ENCODE data around the gene C6.
"Not testable (repeated sequence)": the region's sequence is repeated elsewhere in the genome, so short reads cannot be mapped to it uniquely, and the experiment has no call there.

Gene C6

GRCh38 chr5:41212935-41213334, 397 bp downstream of the C6 start:
- H3K9ac ChIP-seq (ENCODE audit: low read length) = no peak overlapping the region
- no peak overlapping the region for H3K27ac ChIP-seq (ENCODE audit: low read depth, low read length)
- no peak overlapping the region for H3K4ac ChIP-seq (ENCODE audit: low read depth, low read length)
- no peak overlapping the region for H3K14ac ChIP-seq (ENCODE audit: low read length)
- no peak for DNase-seq
- H2AK5ac ChIP-seq (ENCODE audit: low read length) = no peak overlapping the region
- no peaks in the 10 kb centered on the region for H3K79me2 ChIP-seq (ENCODE audit: control insufficient read depth, insufficient read depth, low read length, poor library complexity)
- no peaks in the 10 kb centered on the region for H3K36me3 ChIP-seq (ENCODE audit: control insufficient read depth in 1 of 2, insufficient read depth in 2 of 2, low read length in 2 of 2)
- no peak overlapping the region for H2BK120ac ChIP-seq (ENCODE audit: insufficient read depth, low read length, poor library complexity)
- H3K4me1 ChIP-seq (ENCODE audit: control insufficient read depth in 1 of 2, insufficient read depth in 2 of 2, low read length in 2 of 2) = no peaks in the 10 kb centered on the region
- no peaks in the 10 kb centered on the region for H3K9me3 ChIP-seq (ENCODE audit: insufficient read depth, low read depth, low read length)
- H4K91ac ChIP-seq (ENCODE audit: low read depth, low read length) = no peak overlapping the region
- H3K27me3 ChIP-seq (ENCODE audit: insufficient read depth, low read length) = no peaks in the 10 kb centered on the region
- no peaks in the 10 kb centered on the region for H3K79me1 ChIP-seq (ENCODE audit: low read length)
- no peak overlapping the region for H2BK12ac ChIP-seq (ENCODE audit: low read length)
- WGBS (ENCODE audit: extremely low coverage, insufficient coverage, insufficient read length) = no CpG with 5 or more reads among the region's 1 CpG
- no peak overlapping the region for H3K4me2 ChIP-seq (ENCODE audit: low read length)
- no peak overlapping the region for H2BK5ac ChIP-seq (ENCODE audit: low read depth, low read length, poor library complexity)
- H3K4me3 ChIP-seq (ENCODE audit: low read depth, low read length) = no peak overlapping the region
- no peak overlapping the region for H3K18ac ChIP-seq (ENCODE audit: low read length)
- no peak overlapping the region for H3K23ac ChIP-seq (ENCODE audit: low read length)
- no peak overlapping the region for H2AFZ ChIP-seq (ENCODE audit: insufficient read depth, low read length, poor library complexity)
- no peak overlapping the region for H4K12ac ChIP-seq (ENCODE audit: low read depth, low read length)
- no peak overlapping the region for H4K8ac ChIP-seq (ENCODE audit: low read depth, low read length)

GRCh38 chr5:41211417-41211816, 1.9 kb downstream of the C6 start:
- no peak overlapping the region for H3K9ac ChIP-seq (ENCODE audit: low read length)
- H3K9me3 ChIP-seq (ENCODE audit: insufficient read depth, low read depth, low read length) = no peaks in the 10 kb centered on the region
- H3K4me2 ChIP-seq (ENCODE audit: low read length) = no peak overlapping the region

GRCh38 chr5:41205475-41205874, 7.9 kb downstream of the C6 start:
- H3K79me1 ChIP-seq (ENCODE audit: low read length); H4K12ac ChIP-seq (ENCODE audit: low read depth, low read length); H2AFZ ChIP-seq (ENCODE audit: insufficient read depth, low read length, poor library complexity); H2BK120ac ChIP-seq (ENCODE audit: insufficient read depth, low read length, poor library complexity); H3K14ac ChIP-seq (ENCODE audit: low read length); H3K18ac ChIP-seq (ENCODE audit: low read length); H3K79me2 ChIP-seq (ENCODE audit: control insufficient read depth, insufficient read depth, low read length, poor library complexity); H2BK12ac ChIP-seq (ENCODE audit: low read length); H3K4ac ChIP-seq (ENCODE audit: low read depth, low read length); H4K8ac ChIP-seq (ENCODE audit: low read depth, low read length); H2AK5ac ChIP-seq (ENCODE audit: low read length); H3K4me1 ChIP-seq (ENCODE audit: control insufficient read depth in 1 of 2, insufficient read depth in 2 of 2, low read length in 2 of 2); H4K91ac ChIP-seq (ENCODE audit: low read depth, low read length); DNase-seq; H3K4me2 ChIP-seq (ENCODE audit: low read length); H3K23ac ChIP-seq (ENCODE audit: low read length); H2BK5ac ChIP-seq (ENCODE audit: low read depth, low read length, poor library complexity); H3K36me3 ChIP-seq (ENCODE audit: control insufficient read depth in 1 of 2, insufficient read depth in 2 of 2, low read length in 2 of 2); H3K27ac ChIP-seq (ENCODE audit: low read depth, low read length); H3K9me3 ChIP-seq (ENCODE audit: insufficient read depth, low read depth, low read length); H3K9ac ChIP-seq (ENCODE audit: low read length); H3K4me3 ChIP-seq (ENCODE audit: low read depth, low read length); H3K27me3 ChIP-seq (ENCODE audit: insufficient read depth, low read length): not testable (repeated sequence)
- no CpG with 5 or more reads among the region's 8 CpGs for WGBS (ENCODE audit: extremely low coverage, insufficient coverage, insufficient read length)

More at GRCh38 chr5:41211417-41211816, 1.9 kb downstream of the C6 start:
- no peak overlapping the region for H2BK120ac ChIP-seq (ENCODE audit: insufficient read depth, low read length, poor library complexity)
- H2AFZ ChIP-seq (ENCODE audit: insufficient read depth, low read length, poor library complexity) = no peak overlapping the region
- H4K91ac ChIP-seq (ENCODE audit: low read depth, low read length) = no peak overlapping the region
- H4K12ac ChIP-seq (ENCODE audit: low read depth, low read length) = no peak overlapping the region
- DNase-seq = no peak
- no peak overlapping the region for H3K14ac ChIP-seq (ENCODE audit: low read length)
- H3K4me3 ChIP-seq (ENCODE audit: low read depth, low read length) = no peak overlapping the region
- no peak overlapping the region for H2BK5ac ChIP-seq (ENCODE audit: low read depth, low read length, poor library complexity)
- H3K23ac ChIP-seq (ENCODE audit: low read length) = no peak overlapping the region
- H3K27me3 ChIP-seq (ENCODE audit: insufficient read depth, low read length) = no peaks in the 10 kb centered on the region
- no CpG with 5 or more reads among the region's 4 CpGs for WGBS (ENCODE audit: extremely low coverage, insufficient coverage, insufficient read length)
- H3K79me2 ChIP-seq (ENCODE audit: control insufficient read depth, insufficient read depth, low read length, poor library complexity) = no peaks in the 10 kb centered on the region
- no peaks in the 10 kb centered on the region for H3K79me1 ChIP-seq (ENCODE audit: low read length)
- no peak overlapping the region for H4K8ac ChIP-seq (ENCODE audit: low read depth, low read length)
- no peak overlapping the region for H2BK12ac ChIP-seq (ENCODE audit: low read length)
- H3K36me3 ChIP-seq (ENCODE audit: control insufficient read depth in 1 of 2, insufficient read depth in 2 of 2, low read length in 2 of 2) = no peaks in the 10 kb centered on the region
- H3K18ac ChIP-seq (ENCODE audit: low read length) = no peak overlapping the region
- H3K4ac ChIP-seq (ENCODE audit: low read depth, low read length) = no peak overlapping the region
- H3K27ac ChIP-seq (ENCODE audit: low read depth, low read length) = no peak overlapping the region
- no peak overlapping the region for H2AK5ac ChIP-seq (ENCODE audit: low read length)
- no peaks in the 10 kb centered on the region for H3K4me1 ChIP-seq (ENCODE audit: control insufficient read depth in 1 of 2, insufficient read depth in 2 of 2, low read length in 2 of 2)

GRCh38 chr5:41203033-41203432, 10.3 kb downstream of the C6 start:
- Histone ChIP-seq H4K12ac (ENCODE audit: low read depth, low read length) (no peak overlapping the region), H2BK12ac (ENCODE audit: low read length) (no peak overlapping the region), H3K4me2 (ENCODE audit: low read length) (no peak overlapping the region), H2BK5ac (ENCODE audit: low read depth, low read length, poor library complexity) (no peak overlapping the region), H3K14ac (ENCODE audit: low read length) (no peak overlapping the region), H4K8ac (ENCODE audit: low read depth, low read length) (no peak overlapping the region), H4K91ac (ENCODE audit: low read depth, low read length) (no peak overlapping the region), H2BK120ac (ENCODE audit: insufficient read depth, low read length, poor library complexity) (no peak overlapping the region), H3K23ac (ENCODE audit: low read length) (no peak overlapping the region), H3K18ac (ENCODE audit: low read length) (no peak overlapping the region), H3K4ac (ENCODE audit: low read depth, low read length) (no peak overlapping the region), H3K79me1 (ENCODE audit: low read length) (no peaks in the 10 kb centered on the region), H3K27ac (ENCODE audit: low read depth, low read length) (no peak overlapping the region), H3K9ac (ENCODE audit: low read length) (no peak overlapping the region), H3K4me3 (ENCODE audit: low read depth, low read length) (no peak overlapping the region), H2AFZ (ENCODE audit: insufficient read depth, low read length, poor library complexity) (no peak overlapping the region), H3K9me3 (ENCODE audit: insufficient read depth, low read depth, low read length) (peaks cover 5% of the 10 kb centered on the region), H2AK5ac (ENCODE audit: low read length) (no peak overlapping the region), H3K4me1 (ENCODE audit: control insufficient read depth in 1 of 2, insufficient read depth in 2 of 2, low read length in 2 of 2) (no peaks in the 10 kb centered on the region), H3K36me3 (ENCODE audit: control insufficient read depth in 1 of 2, insufficient read depth in 2 of 2, low read length in 2 of 2) (no peaks in the 10 kb centered on the region), H3K27me3 (ENCODE audit: insufficient read depth, low read length) (no peaks in the 10 kb centered on the region), H3K79me2 (ENCODE audit: control insufficient read depth, insufficient read depth, low read length, poor library complexity) (no peaks in the 10 kb centered on the region)
- WGBS (ENCODE audit: extremely low coverage, insufficient coverage, insufficient read length) = no CpG with 5 or more reads among the region's 2 CpGs
- DNase-seq = no peak

Data from trophoblast cell (in vitro differentiated cells and primary cell).